Measurements from ENCODE around the gene ZNF580. TPM values are rescaled to one million over a fixed set of nuclear protein-coding genes. Genes with fewer than 3 reads are reported as not detected.

ZNF580 gene
- total and polyA plus RNA-seq, 2 of the 13 experiments (the other 11 are each of a cell fraction or from before 2014, with no cell fraction given): 4.4 to 6.0 TPM

- TF ChIP-seq GPBP1L1 (CRISPR knock-in tag; IDR thresholded peaks at IDR 0.05): no peak
- no peak for TF ChIP-seq RAD21 (CRISPR knock-in tag; IDR thresholded peaks at IDR 0.05)
- TF ChIP-seq POLR2A (IDR thresholded peaks at IDR 0.05; ENCODE audit: insufficient read depth in 1 of 2, low read depth in 2 of 2, low read length in 2 of 2): peak in 1 of 2 experiments; percentile 59; a peak in 2 of 4 replicates
- TF ChIP-seq SIX4 (CRISPR knock-in tag; IDR thresholded peaks at IDR 0.05): 0 out of 2 replicates have a peak, but pooled peaks have one; percentile 52
- no peak for TF ChIP-seq NR3C1 (CRISPR knock-in tag; IDR thresholded peaks at IDR 0.05)
- TF ChIP-seq LCORL (IDR thresholded peaks at IDR 0.05): no peak
- TF ChIP-seq LCORL (CRISPR knock-in tag; IDR thresholded peaks at IDR 0.05): 0 out of 2 replicates have a peak, but pooled peaks have one; percentile 35
- TF ChIP-seq, protein P1, sequence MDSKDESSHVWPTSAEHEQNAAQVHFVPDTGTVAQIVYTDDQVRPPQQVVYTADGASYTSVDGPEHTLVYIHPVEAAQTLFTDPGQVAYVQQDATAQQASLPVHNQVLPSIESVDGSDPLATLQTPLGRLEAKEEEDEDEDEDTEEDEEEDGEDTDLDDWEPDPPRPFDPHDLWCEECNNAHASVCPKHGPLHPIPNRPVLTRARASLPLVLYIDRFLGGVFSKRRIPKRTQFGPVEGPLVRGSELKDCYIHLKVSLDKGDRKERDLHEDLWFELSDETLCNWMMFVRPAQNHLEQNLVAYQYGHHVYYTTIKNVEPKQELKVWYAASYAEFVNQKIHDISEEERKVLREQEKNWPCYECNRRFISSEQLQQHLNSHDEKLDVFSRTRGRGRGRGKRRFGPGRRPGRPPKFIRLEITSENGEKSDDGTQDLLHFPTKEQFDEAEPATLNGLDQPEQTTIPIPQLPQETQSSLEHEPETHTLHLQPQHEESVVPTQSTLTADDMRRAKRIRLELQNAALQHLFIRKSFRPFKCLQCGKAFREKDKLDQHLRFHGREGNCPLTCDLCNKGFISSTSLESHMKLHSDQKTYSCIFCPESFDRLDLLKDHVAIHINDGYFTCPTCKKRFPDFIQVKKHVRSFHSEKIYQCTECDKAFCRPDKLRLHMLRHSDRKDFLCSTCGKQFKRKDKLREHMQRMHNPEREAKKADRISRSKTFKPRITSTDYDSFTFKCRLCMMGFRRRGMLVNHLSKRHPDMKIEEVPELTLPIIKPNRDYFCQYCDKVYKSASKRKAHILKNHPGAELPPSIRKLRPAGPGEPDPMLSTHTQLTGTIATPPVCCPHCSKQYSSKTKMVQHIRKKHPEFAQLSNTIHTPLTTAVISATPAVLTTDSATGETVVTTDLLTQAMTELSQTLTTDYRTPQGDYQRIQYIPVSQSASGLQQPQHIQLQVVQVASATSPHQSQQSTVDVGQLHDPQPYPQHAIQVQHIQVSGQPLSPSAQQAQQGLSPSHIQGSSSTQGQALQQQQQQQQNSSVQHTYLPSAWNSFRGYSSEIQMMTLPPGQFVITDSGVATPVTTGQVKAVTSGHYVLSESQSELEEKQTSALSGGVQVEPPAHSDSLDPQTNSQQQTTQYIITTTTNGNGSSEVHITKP (CRISPR knock-in tag; IDR thresholded peaks at IDR 0.05; ENCODE audit: low read depth): peak; percentile 53; the same call in 1 of the 2 replicates
- TF ChIP-seq ZNF777 (CRISPR knock-in tag; IDR thresholded peaks at IDR 0.05): peak; percentile 26; the same call in 1 of the 2 replicates
- TF ChIP-seq PHF21A (CRISPR knock-in tag; IDR thresholded peaks at IDR 0.05): peak; percentile 85; the same call in 1 of the 2 replicates
- TF ChIP-seq SP4 (CRISPR knock-in tag; IDR thresholded peaks at IDR 0.05): peak; percentile 54; the same call in 1 of the 2 replicates
- TF ChIP-seq POGZ (CRISPR knock-in tag; IDR thresholded peaks at IDR 0.05): 0 out of 2 replicates have a peak, but pooled peaks have one; percentile 40
- no peak for TF ChIP-seq ATRX (CRISPR knock-in tag; IDR thresholded peaks at IDR 0.05; ENCODE audit: borderline replicate concordance)
- no peak for TF ChIP-seq ZNF10 (CRISPR knock-in tag; IDR thresholded peaks at IDR 0.05; ENCODE audit: borderline replicate concordance, low read depth)
- TF ChIP-seq RCOR2 (CRISPR knock-in tag; IDR thresholded peaks at IDR 0.05): no peak
- peak; percentile 70; the same call in 1 of the 2 replicates for TF ChIP-seq ZNF205 (CRISPR knock-in tag; IDR thresholded peaks at IDR 0.05)
- TF ChIP-seq SNAPC2 (CRISPR knock-in tag; IDR thresholded peaks at IDR 0.05): no peak
- 0 out of 2 replicates have a peak, but pooled peaks have one; percentile 13 for TF ChIP-seq FOXJ3 (CRISPR knock-in tag; IDR thresholded peaks at IDR 0.05; ENCODE audit: borderline replicate concordance)
- no peak; the same call in 1 of the 2 replicates for TF ChIP-seq SOX5 (CRISPR knock-in tag; IDR thresholded peaks at IDR 0.05; ENCODE audit: borderline replicate concordance)
- peak; percentile 77; the same call in 1 of the 2 replicates for TF ChIP-seq ZNF790 (CRISPR knock-in tag; IDR thresholded peaks at IDR 0.05; ENCODE audit: borderline replicate concordance)
- TF ChIP-seq KAT7 (CRISPR knock-in tag; IDR thresholded peaks at IDR 0.05; ENCODE audit: borderline replicate concordance): no peak; the same call in 1 of the 2 replicates
- 0 out of 2 replicates have a peak, but pooled peaks have one; percentile 22 for TF ChIP-seq ZBTB14 (CRISPR knock-in tag; IDR thresholded peaks at IDR 0.05)
Measured at GRCh38 chr19:55643003-55643886, 2.4 kb downstream of the ZNF580 start, which contains the start of gene ZNF581 (continued).
